RWPE2 (cell line): ENCODE data around the gene THEM5.

Source experiments
- ATAC-seq: fragments of 200-7000 bp; cut with Tn5 transposase; 3 replicates; pipeline ENCODE4 v1.9.1; 2021; ENCODE audit warnings: low read depth
- DNase-seq: peaks from one replicate; pipeline ENCODE4 v3.0.0-alpha.2; 2020; ENCODE audit warnings: low spot score
- H3K27ac ChIP-seq: fragments of 450-650 bp; 2 replicates; pipeline ENCODE4 v1.5.1; 2017; ENCODE audit warnings: mild to moderate bottlenecking; ENCODE audit not compliant: poor library complexity, severe bottlenecking
- H3K27me3 ChIP-seq: fragments of 250-450 bp; sonication (Bioruptor Pico); 2 replicates; pipeline ENCODE4 v1.5.1; 2021; ENCODE audit warnings: mild to moderate bottlenecking, moderate library complexity; ENCODE audit not compliant: insufficient read depth, poor library complexity, severe bottlenecking
- H3K36me3 ChIP-seq: fragments of 250-450 bp; sonication (Bioruptor Pico); 2 replicates; pipeline ENCODE4 v1.5.1; 2020; ENCODE audit warnings: low read depth, mild to moderate bottlenecking, moderate library complexity
- H3K4me1 ChIP-seq: fragments of 250-450 bp; sonication (Bioruptor Pico); 2 replicates; pipeline ENCODE4 v1.5.1; 2021; ENCODE audit warnings: mild to moderate bottlenecking, moderate library complexity; ENCODE audit not compliant: insufficient read depth, poor library complexity, severe bottlenecking
- H3K4me3 ChIP-seq: fragments of 250-450 bp; sonication (Bioruptor Pico); 2 replicates; pipeline ENCODE4 v1.5.1; 2021; ENCODE audit warnings: mild to moderate bottlenecking, moderate library complexity; ENCODE audit not compliant: severe bottlenecking
- H3K9me3 ChIP-seq: fragments of 250-450 bp; sonication (Bioruptor Pico); 2 replicates; pipeline ENCODE4 v1.5.1; 2021; ENCODE audit warnings: mild to moderate bottlenecking, moderate library complexity; ENCODE audit not compliant: severe bottlenecking
- CTCF ChIP-seq: fragments of 450-650 bp; IDR thresholded peaks from one replicate; pipeline ENCODE4 v1.5.1; 2017; ENCODE audit warnings: mild to moderate bottlenecking, moderate library complexity; ENCODE audit not compliant: poor library complexity, severe bottlenecking

The THEM5 gene

GRCh38 chr1:151813271-151813977, 40.1 kb downstream of the THEM5 start:
- Histone ChIP-seq H3K9me3 (no peaks in the 10 kb centered on the region), H3K27me3 (no peaks in the 10 kb centered on the region), H3K4me1 (no peaks in the 10 kb centered on the region), H3K36me3 (no peaks in the 10 kb centered on the region), H3K27ac (no peak overlapping the region), H3K4me3 (no peak overlapping the region)
- TF ChIP-seq CTCF: no peak
- DNase-seq (no peak), ATAC-seq (no peak)

DNA sequence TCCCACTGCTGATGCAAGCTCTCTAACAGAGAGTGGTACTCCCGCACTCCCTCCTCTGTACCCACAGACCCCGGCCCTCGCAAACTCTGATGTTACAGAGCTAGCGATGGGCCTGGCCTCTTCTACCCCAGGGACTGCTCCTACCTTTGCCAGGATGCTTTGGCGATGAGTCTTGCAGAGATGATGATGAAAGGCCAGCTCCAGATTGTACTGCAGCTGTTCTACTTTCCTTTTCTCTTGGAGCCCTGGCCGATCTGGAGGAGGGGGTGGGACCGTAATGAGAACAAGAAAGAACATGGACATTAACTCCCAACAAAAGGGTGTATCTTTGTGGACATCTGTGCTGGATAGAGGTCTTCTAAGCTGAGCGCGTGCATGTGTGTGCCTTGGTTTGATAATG, 42.3 kb downstream of the THEM5 start:
- Histone ChIP-seq H3K9me3 (no peaks in the 10 kb centered on the region), H3K27ac (no peak overlapping the region), H3K27me3 (no peaks in the 10 kb centered on the region), H3K4me3 (no peak overlapping the region), H3K36me3 (no peaks in the 10 kb centered on the region), H3K4me1 (no peaks in the 10 kb centered on the region)
- DNase-seq (no peak), ATAC-seq (no peak)
- no peak for TF ChIP-seq CTCF

DNA sequence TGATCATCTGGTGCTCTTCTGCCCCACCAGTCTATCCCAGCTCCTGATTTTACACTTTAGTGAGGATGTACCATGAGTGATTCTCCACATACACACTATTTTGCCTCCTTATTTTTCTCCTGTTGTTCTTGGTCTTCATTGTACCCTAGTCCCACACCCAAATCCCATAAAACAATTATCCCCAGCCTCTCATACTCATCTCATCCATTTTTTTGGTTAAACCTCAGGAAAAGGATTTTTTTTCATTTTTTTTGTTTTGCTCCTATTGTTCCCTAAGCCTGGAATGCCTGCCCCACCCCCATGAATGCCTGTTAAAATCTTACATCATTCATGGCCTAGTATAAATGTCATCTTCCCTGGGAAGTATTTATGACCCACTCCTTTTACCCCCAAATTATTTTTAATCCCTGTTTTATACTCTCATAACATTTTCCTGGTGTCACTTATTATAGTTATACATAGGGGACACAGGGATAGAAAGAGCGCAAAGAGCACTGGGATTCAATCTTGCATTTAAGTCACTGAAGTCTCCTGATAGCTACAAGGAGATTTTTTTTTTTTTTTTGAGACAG, 43.4 kb downstream of the THEM5 start:
- H3K4me1 ChIP-seq: no peaks in the 10 kb centered on the region
- no peak overlapping the region for H3K27ac ChIP-seq
- no peak for ATAC-seq

GRCh38 chr1:151809290-151809984, 44.1 kb downstream of the THEM5 start:
- ATAC-seq: no peak
- Histone ChIP-seq H3K36me3 (no peaks in the 10 kb centered on the region), H3K9me3 (no peaks in the 10 kb centered on the region), H3K27ac (no peak overlapping the region), H3K4me1 (no peaks in the 10 kb centered on the region), H3K27me3 (no peaks in the 10 kb centered on the region), H3K4me3 (no peak overlapping the region)
- TF ChIP-seq CTCF: no peak
- no peak for DNase-seq

More for the DNA sequence above, 43.4 kb downstream of the THEM5 start:
- Histone ChIP-seq H3K4me3 (no peak overlapping the region), H3K36me3 (no peaks in the 10 kb centered on the region), H3K9me3 (no peaks in the 10 kb centered on the region), H3K27me3 (no peaks in the 10 kb centered on the region)
- no peak for DNase-seq
- TF ChIP-seq CTCF: no peak

- H3K4me3 ChIP-seq: no peak overlapping the region
- TF ChIP-seq CTCF: no peak
- no peak for DNase-seq
- H3K4me1 ChIP-seq: no peaks in the 10 kb centered on the region
- no peaks in the 10 kb centered on the region for H3K9me3 ChIP-seq
- H3K27ac ChIP-seq: no peak overlapping the region
- H3K36me3 ChIP-seq: no peaks in the 10 kb centered on the region
- no peaks in the 10 kb centered on the region for H3K27me3 ChIP-seq
- ATAC-seq: no peak
These were observed 45.7 kb downstream of the THEM5 start for GRCh38 chr1:151807766-151808165.
